Activated T-helper 2 cell treated with anti-CD3 and anti-CD28 coated beads, Interferon-gamma antibody, Interleukin-2, Interleukin-4, amounts not matched to agents 10 μg/mL and 5 μg/mL and 100 μg/mL, durations not matched to agents 14 hours and 24 hours and 36 hours (primary cell): ENCODE results near the gene DNAH8. TPM values are rescaled to one million over a fixed set of nuclear protein-coding genes. Genes with fewer than 3 reads are reported as not detected.

Experiments used
- DNase-seq: peaks from one replicate; pipeline ENCODE4 v3.0.0; 2021; ENCODE audit warnings: low spot score
- H3K27ac Mint-ChIP-seq: one replicate; pipeline ENCODE4 v1.8.0; 2021; ENCODE audit warnings: mixed read lengths
- H3K27me3 Mint-ChIP-seq: one replicate; pipeline ENCODE4 v1.8.0; 2021; ENCODE audit warnings: low read depth, mixed read lengths
- H3K36me3 Mint-ChIP-seq: one replicate; pipeline ENCODE4 v1.8.0; 2021; ENCODE audit warnings: low read depth, mixed read lengths
- H3K4me1 Mint-ChIP-seq: one replicate; pipeline ENCODE4 v1.8.0; 2021; ENCODE audit warnings: low read depth, mixed read lengths
- H3K4me3 Mint-ChIP-seq: one replicate; pipeline ENCODE4 v1.8.0; 2021; ENCODE audit warnings: low read depth, mild to moderate bottlenecking, moderate library complexity, mixed read lengths
- H3K9me3 Mint-ChIP-seq: one replicate; pipeline ENCODE4 v1.8.0; 2021; ENCODE audit warnings: mixed read lengths
- intact Hi-C: fragments of 100-400 bp; cut with micrococcal nuclease; formaldehyde crosslinking; loops from one replicate; pipeline ENCODE4 v1.15.1; 2023
- total RNA-seq: library from RNA; stranded (reverse); gene quantifications from 2 replicates; pipeline ENCODE4 v1.2.3, GENCODE V29; 2022

DNAH8 gene
- total RNA-seq, 1 donor from 2014 or later: not detected

DNA sequence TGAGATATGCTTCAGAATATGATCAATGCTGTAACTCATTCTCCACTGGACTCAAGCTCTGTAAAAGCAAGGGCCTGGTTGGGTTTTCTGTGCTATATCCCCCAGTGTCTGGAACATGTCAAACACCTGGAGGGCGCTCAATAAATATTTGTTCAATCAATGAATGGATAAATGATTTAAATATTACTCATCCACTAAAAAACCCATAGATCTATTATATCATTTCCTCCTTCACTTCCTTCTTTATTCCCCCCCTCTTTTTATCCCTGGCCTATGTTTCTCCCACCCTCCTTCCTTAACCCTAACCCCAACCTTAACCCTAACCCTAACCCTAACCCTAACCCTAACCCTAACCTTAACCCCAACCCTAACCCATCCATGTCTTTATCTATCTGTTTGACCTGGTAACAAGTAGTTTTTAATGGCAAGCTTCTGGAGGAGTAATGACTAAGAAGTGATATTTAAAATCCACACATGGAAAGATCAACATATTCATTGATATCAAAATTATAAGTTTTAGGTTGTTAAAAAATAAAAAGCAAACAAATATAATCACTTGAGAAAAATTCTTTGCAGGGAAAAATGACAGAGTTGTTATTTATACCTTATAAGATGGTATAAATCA, 229.7 kb downstream of the DNAH8 start:
- H3K4me1 Mint-ChIP-seq: no peaks in the 10 kb centered on the region
- H3K27ac Mint-ChIP-seq: no peak overlapping the region
- intact Hi-C loops: no loop called here
- no peak for DNase-seq
- no peak overlapping the region for H3K4me3 Mint-ChIP-seq
- peaks cover 16% of the 10 kb centered on the region for H3K27me3 Mint-ChIP-seq
- no peaks in the 10 kb centered on the region for H3K9me3 Mint-ChIP-seq
- H3K36me3 Mint-ChIP-seq: no peaks in the 10 kb centered on the region

DNA sequence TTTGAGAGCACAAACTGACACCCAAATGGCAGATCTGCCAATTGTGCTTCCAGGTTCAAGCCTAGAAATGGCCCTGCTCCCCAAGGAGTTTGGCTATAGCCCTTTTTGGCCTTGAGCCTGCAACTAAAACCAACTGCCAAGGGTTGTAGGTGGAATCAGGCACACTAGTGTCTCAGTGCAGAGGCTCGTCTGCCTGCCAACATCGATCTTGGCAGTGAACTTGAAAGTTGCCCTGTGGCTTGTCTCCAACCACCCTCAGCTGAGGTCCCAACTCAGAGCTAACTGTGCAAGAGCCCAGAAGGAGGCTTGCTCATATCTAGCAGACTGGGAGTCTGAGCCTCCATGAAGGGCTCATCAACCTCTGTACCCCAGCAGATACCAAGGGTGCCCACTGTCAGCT, 240.8 kb downstream of the DNAH8 start:
- intact Hi-C loops: no loop called here
- Mint-ChIP-seq H3K4me3 (no peak overlapping the region), H3K4me1 (no peaks in the 10 kb centered on the region), H3K36me3 (no peaks in the 10 kb centered on the region), H3K27ac (no peak overlapping the region), H3K27me3 (peaks cover 40% of the 10 kb centered on the region), H3K9me3 (peaks cover 6% of the 10 kb centered on the region)
- no peak for DNase-seq

DNA sequence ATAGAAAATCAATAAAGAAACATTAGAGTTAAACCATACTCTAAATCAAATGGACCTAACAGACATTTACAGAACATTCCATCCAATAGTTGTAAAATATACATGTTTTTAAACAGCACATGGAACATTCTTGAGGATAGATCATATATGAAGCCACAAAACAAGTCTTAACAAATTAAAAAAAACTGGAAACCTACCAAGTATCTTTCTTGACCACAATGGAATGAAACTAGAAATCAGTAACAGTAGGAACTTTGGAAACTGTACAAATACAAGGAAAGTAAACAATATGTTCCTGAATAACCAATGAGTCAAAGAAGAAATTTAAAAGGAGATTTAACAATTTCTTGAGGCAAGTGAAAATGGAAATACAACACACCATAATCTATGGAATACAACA, 242.3 kb downstream of the DNAH8 start:
- H3K9me3 Mint-ChIP-seq: peaks cover 6% of the 10 kb centered on the region
- H3K27ac Mint-ChIP-seq: no peak overlapping the region
- no peaks in the 10 kb centered on the region for H3K4me1 Mint-ChIP-seq
- no peak for DNase-seq
- H3K36me3 Mint-ChIP-seq: no peaks in the 10 kb centered on the region
- intact Hi-C loops: no loop called here
- no peak overlapping the region for H3K4me3 Mint-ChIP-seq
- peaks cover 35% of the 10 kb centered on the region for H3K27me3 Mint-ChIP-seq

DNA sequence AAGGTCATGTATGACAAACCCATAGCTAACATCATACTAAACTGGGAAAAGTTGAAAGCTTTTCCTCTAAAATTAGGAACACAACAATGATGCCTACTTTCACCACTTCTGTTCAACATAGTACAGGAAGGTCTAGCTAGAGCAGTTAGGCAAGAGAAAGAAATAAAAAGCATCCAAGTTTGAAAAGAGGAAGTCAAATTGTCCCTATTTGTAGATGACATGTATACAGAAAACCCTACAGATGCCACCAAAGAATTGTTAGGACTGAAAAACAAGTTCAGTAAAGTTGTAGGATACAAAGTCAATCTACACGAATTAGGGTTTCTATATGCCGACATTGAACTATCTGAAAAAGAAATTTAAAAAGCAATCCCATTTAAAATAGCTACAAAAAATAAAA, 244.0 kb downstream of the DNAH8 start:
- Mint-ChIP-seq H3K27me3 (peaks cover 24% of the 10 kb centered on the region), H3K9me3 (peaks cover 6% of the 10 kb centered on the region), H3K27ac (no peak overlapping the region), H3K36me3 (no peaks in the 10 kb centered on the region), H3K4me3 (no peak overlapping the region), H3K4me1 (no peaks in the 10 kb centered on the region)
- intact Hi-C loops: no loop called here
- no peak for DNase-seq

DNA sequence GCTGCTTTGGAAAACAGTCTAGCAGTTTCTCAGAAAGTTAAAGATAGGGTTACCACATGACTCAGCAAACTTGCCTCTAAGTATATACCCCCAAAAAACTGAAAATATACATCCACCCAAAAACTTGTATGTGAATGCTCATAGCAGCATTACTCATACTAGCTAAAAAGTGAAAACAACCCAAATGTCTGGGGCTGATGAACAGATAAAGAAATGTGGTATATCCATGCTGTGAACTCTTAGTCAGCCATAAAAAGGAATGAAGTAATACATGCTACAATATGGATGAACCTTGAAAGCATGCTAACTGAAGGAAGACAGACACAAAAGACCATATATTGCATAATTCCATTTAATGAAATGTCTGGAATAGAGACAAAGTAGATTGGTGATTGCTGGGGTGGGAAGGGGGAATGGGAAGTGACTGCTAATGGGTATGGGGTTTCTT, 253.6 kb downstream of the DNAH8 start:
- Mint-ChIP-seq H3K9me3 (no peaks in the 10 kb centered on the region), H3K27ac (no peak overlapping the region), H3K27me3 (peaks cover 37% of the 10 kb centered on the region), H3K36me3 (no peaks in the 10 kb centered on the region), H3K4me3 (no peak overlapping the region), H3K4me1 (peaks cover 5% of the 10 kb centered on the region)
- intact Hi-C loops: no loop called here
- DNase-seq: no peak

DNA sequence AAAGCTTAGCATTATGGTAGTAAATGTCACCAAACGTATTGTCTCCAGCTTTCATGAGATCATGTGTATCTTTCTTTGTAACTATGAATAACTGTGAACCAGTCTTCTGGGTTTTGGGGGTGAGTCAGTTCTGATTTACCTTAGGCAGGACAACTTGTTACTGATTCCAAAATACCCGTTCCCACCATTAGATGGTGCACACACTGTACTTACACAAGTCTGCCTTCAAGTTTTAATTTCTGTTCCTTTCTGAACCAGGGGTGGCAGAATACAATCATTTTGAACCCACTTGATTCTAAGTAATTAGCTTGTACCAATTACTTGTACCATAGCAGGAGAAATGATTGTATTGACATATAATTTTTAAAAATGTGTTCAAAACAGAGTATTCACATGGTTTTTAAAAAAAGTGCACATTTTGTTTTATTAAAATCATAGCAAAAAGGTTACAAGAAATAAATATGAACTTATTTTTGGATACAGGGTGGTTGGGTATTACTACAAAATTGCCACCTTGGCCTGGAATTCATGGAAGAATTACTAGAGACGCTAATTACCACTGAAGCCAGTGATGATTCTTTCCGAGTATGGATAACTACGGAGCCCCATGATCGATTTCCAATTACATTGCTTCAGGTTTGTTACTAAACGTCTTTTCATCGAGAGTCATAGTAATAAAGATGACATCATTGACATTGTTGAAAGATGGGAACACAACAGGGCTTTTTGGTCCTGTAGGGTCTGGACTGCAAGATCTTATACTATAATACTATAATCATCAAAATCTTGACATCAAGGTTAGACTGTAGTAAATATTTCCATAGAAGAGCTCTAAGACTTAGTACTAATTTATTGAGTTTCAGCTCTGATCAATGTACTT, 258.3 kb downstream of the DNAH8 start:
- Mint-ChIP-seq H3K27me3 (peaks cover 46% of the 10 kb centered on the region), H3K27ac (no peak overlapping the region), H3K9me3 (no peaks in the 10 kb centered on the region), H3K36me3 (no peaks in the 10 kb centered on the region), H3K4me3 (no peak overlapping the region), H3K4me1 (peaks cover 5% of the 10 kb centered on the region)
- intact Hi-C loops: loop anchor here (2.0 to 10.0 kb wide), 3 partner anchors 99 to 329 kb away; no protein-coding TSS in a partner anchor
- no peak for DNase-seq

DNA sequence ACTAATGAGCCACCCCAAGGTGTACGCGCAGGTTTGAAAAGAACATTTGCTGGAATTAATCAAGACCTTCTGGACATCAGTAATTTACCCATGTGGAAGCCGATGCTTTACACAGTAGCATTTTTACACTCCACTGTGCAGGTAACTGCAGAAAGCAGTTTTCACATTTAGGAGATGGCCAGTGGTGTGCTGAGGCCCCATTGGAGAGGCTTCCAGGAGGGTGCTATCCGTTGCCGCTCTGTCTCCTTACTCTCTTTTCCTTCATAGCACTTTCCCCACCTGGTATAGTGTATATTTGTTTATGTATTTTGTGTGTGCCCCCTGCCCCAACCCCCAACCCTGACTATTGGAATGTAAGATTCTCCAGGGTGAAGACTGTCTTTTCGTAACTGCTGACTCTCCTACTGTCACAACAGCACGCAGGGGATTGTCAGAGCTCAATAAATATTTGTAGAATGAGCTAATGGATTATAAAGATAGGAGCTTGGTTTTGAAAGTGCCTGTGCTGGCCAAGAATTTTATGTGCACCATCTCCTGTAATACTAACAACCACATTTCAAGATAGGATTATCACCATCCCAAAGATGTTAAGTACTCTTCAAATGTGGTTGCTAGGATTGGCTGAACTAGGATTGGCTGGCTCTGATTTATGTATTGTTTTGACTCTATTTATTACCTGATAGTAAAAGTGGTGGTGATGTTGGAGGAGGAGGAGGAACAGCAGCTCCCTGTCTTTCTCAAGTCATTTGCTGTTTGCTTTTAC, 259.5 kb downstream of the DNAH8 start:
- Mint-ChIP-seq H3K9me3 (no peaks in the 10 kb centered on the region), H3K36me3 (no peaks in the 10 kb centered on the region), H3K4me1 (peaks cover 5% of the 10 kb centered on the region), H3K4me3 (no peak overlapping the region), H3K27ac (no peak overlapping the region), H3K27me3 (peaks cover 50% of the 10 kb centered on the region)
- intact Hi-C loops: loop anchor here (10.0 kb wide), 2 partner anchors 100 to 190 kb away; no protein-coding TSS in a partner anchor
- no peak for DNase-seq

DNA sequence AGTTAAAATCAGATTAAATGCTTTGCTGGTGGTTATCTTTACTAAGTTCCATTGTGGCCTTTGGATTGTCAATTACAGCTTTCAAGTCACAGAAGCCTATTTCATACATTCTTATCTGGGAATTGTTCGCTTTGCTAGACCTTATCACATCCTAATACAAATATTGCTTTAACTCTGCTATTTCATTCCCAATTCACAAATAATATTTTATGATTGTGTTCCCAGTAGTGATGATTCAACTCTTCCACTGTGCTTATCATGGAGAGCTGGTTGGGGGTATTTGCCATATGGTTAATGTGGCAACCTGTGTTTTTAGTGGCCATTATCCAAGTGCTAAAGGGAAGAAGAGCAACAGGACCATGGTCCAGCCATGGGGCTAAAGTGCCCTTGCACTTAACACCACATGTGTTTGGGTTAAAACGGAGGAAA, 260.5 kb downstream of the DNAH8 start:
- H3K27me3 Mint-ChIP-seq: peaks cover 49% of the 10 kb centered on the region
- no peaks in the 10 kb centered on the region for H3K36me3 Mint-ChIP-seq

DNA sequence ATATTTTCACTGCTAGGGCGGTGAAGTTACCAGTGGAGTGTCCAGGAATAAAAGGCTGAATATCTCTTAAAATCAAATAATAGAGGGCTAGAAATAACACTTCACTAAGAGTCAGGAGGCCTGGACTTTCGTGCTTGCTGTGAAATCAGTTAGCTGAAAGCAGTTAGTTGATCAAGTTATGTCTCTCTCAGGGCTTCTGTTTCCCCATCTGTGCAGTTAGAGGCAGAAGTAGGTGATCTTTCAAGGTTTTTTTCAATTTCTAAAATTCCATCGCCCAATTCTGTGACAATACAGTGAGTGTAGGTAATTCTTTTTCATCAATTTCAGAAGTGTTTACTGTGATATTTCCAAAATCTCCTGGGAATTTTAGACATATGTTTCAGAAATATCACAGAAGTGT, 260.9 kb downstream of the DNAH8 start:
- Mint-ChIP-seq H3K9me3 (no peaks in the 10 kb centered on the region), H3K27me3 (peaks cover 48% of the 10 kb centered on the region), H3K4me1 (peaks cover 5% of the 10 kb centered on the region), H3K4me3 (no peak overlapping the region), H3K27ac (no peak overlapping the region), H3K36me3 (no peaks in the 10 kb centered on the region)
- intact Hi-C loops: loop anchor here (10.0 kb wide), 2 partner anchors 101 to 189 kb away; no protein-coding TSS in a partner anchor
- DNase-seq: no peak

More for the DNA sequence above, 260.5 kb downstream of the DNAH8 start:
- intact Hi-C loops: loop anchor here (10.0 kb wide), 2 partner anchors 101 to 189 kb away; no protein-coding TSS in a partner anchor
- DNase-seq: no peak
- Mint-ChIP-seq H3K4me1 (peaks cover 5% of the 10 kb centered on the region), H3K4me3 (no peak overlapping the region), H3K27ac (no peak overlapping the region), H3K9me3 (no peaks in the 10 kb centered on the region)

DNA sequence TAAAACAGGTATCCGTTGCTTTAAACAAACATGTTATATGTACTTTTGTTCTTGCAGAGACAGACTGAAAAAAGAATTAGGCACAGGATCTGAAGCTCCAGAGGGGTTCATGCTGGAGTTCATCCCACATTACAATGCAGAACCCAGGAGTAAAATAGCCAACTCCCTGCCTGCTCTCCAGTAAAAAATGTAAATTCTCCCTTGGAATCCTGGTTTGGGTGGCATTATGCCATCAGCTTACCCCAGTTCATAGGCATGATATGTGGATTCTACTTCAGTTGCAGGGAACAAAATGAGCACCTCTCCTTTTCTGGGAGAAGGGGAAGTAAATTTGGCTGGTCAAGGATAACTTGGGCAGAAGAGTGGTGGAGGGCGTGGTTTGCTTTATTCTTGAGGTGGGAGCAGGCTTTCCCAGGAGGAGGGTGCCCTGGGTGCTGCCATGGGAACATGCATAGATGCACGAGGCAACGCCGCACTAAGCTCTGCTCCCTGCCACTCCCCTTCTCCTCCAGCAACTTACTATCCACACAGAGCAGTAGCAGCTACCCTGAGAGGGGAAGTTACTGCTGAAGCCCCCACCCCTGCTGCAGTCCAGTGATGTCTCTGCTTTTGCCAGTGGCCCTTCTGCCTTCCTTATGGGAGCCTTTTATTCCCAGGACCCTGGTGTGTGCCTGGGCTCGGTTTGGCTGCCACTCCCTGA, 261.8 kb downstream of the DNAH8 start:
- intact Hi-C loops: loop anchor here (10.0 kb wide), 2 partner anchors 102 to 188 kb away; no protein-coding TSS in a partner anchor
- Mint-ChIP-seq H3K4me3 (no peak overlapping the region), H3K36me3 (no peaks in the 10 kb centered on the region), H3K27me3 (peaks cover 41% of the 10 kb centered on the region), H3K4me1 (peaks cover 5% of the 10 kb centered on the region), H3K27ac (no peak overlapping the region), H3K9me3 (no peaks in the 10 kb centered on the region)
- DNase-seq: no peak

DNA sequence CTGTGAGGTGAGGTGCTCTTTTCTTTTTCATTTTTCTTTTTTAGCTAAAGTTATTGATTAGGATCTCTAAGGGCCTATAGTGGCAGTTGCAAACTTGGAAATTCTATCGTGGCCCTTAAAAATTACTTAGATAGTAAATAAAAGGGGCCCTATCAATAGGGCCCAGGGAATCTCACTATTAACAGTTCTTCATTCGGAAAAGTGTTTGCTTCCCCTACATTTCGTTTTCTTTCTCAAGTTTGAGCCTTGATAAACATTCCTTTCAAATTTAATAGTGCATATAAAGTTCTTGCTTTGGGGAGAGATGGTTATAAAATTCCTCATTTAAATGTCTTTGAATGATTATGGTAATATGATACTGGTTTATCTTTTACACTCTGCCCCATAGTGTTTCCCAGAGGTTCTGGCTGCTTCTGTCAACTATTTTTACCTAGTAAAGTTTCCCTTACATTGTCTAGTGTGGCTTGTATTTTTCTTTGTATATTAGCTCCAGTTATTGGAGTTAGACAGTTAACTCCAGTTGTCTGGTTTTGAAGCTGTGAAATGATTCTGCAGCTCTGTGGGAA, 263.1 kb downstream of the DNAH8 start:
- no peaks in the 10 kb centered on the region for H3K9me3 Mint-ChIP-seq
- no peak overlapping the region for H3K27ac Mint-ChIP-seq
- no peaks in the 10 kb centered on the region for H3K4me1 Mint-ChIP-seq
- H3K27me3 Mint-ChIP-seq: peaks cover 44% of the 10 kb centered on the region
- no peak overlapping the region for H3K4me3 Mint-ChIP-seq
- H3K36me3 Mint-ChIP-seq: no peaks in the 10 kb centered on the region
- intact Hi-C loops: loop anchor here (10.0 kb wide), 2 partner anchors 103 to 187 kb away; no protein-coding TSS in a partner anchor
- DNase-seq: no peak

DNA sequence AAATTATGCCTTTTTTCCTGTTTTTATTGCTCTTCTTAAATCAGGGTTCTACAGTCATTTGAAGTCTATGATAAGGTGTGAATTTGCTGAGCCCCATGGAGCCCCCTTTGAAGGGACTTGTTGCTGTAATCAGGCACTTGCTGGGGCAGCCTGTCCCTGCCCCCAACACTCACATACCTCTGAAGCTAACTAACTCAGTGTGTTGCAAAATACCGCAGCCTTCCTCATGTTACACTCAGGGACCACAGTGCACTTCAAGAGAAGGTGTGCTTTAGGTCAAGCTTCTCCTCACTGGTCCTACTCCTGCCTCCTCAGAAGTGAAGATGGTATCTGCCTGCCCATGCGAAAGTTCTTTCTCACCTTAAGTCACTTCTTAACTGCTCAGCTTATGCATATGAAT, 267.4 kb downstream of the DNAH8 start:
- Mint-ChIP-seq H3K9me3 (no peaks in the 10 kb centered on the region), H3K27ac (no peak overlapping the region), H3K4me1 (no peaks in the 10 kb centered on the region), H3K36me3 (no peaks in the 10 kb centered on the region), H3K4me3 (no peak overlapping the region), H3K27me3 (peaks cover 30% of the 10 kb centered on the region)
- no peak for DNase-seq
- intact Hi-C loops: no loop called here
